Erythroblast (primary cell): ENCODE data around the gene LCA5L.

Experiments
- GATA1 ChIP-seq: IDR thresholded peaks from 2 replicates; pipeline ENCODE4 v1.6.1; 2011; ENCODE audit warnings: low read depth, mild to moderate bottlenecking, control low read depth, low read length, moderate library complexity
- POLR2A ChIP-seq: IDR thresholded peaks from 2 replicates; pipeline ENCODE4 v1.6.1; 2011; ENCODE audit warnings: mild to moderate bottlenecking, low read length

DNA sequence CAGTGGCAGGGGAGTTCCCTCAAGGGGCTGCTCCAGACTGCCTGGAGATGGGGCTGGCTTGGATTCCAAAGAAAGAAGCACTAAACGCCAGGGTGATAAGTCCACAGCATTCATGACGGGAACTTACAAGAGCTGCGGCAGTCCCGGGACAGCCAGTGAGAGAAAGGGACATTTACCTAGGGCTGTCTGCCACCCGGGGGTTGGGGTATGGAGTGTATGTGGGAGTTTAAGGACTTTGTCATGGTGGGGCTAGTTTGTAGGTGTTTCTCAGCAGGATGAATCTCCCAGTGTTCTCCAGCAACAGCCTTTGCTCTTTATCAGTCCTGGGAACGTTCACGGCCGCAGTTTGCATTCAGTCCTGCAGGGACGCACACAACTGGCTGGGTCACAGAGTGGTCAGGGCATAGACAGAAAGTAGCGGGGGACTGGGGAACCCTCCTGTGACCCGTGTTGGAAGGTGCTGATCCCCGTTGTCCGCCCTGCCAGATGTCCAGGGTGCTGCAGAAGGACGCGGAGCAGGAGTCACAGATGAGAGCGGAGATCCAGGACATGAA, 55.3 kb downstream of the LCA5L start:
- TF ChIP-seq POLR2A (no peak), GATA1 (no peak)
